ENCODE data around the gene TIFAB.

Gene TIFAB

GRCh38 chr5:135426102-135427082 lies 25.8 kb downstream of the TIFAB start:
- Histone ChIP-seq H4K12ac (ENCODE audit: low read depth, low read length) (no peak overlapping the region), H3K27me3 (ENCODE audit: insufficient read depth, low read length) (no peaks in the 10 kb centered on the region), H2BK5ac (ENCODE audit: low read depth, low read length, poor library complexity) (no peak overlapping the region), H3K4me3 (ENCODE audit: low read depth, low read length) (no peak overlapping the region), H3K14ac (ENCODE audit: low read length) (no peak overlapping the region), H3K79me1 (ENCODE audit: low read length) (no peaks in the 10 kb centered on the region), H2AK5ac (ENCODE audit: low read length) (no peak overlapping the region), H3K9ac (ENCODE audit: low read length) (no peak overlapping the region), H2AFZ (ENCODE audit: insufficient read depth, low read length, poor library complexity) (no peak overlapping the region), H4K91ac (ENCODE audit: low read depth, low read length) (no peak overlapping the region), H2BK120ac (ENCODE audit: insufficient read depth, low read length, poor library complexity) (no peak overlapping the region), H3K18ac (ENCODE audit: low read length) (no peak overlapping the region), H3K36me3 (ENCODE audit: control insufficient read depth in 1 of 2, insufficient read depth in 2 of 2, low read length in 2 of 2) (no peaks in the 10 kb centered on the region), H3K9me3 (ENCODE audit: insufficient read depth, low read depth, low read length) (peaks cover 3% of the 10 kb centered on the region), H3K27ac (ENCODE audit: low read depth, low read length) (no peak overlapping the region), H3K4me1 (ENCODE audit: control insufficient read depth in 1 of 2, insufficient read depth in 2 of 2, low read length in 2 of 2) (peaks cover 0 to 6% of the 10 kb centered on the region in 2 experiments), H3K79me2 (ENCODE audit: control insufficient read depth, insufficient read depth, low read length, poor library complexity) (no peaks in the 10 kb centered on the region), H3K4me2 (ENCODE audit: low read length) (no peak overlapping the region), H2BK12ac (ENCODE audit: low read length) (no peak overlapping the region), H3K4ac (ENCODE audit: low read depth, low read length) (no peak overlapping the region), H3K23ac (ENCODE audit: low read length) (no peak overlapping the region), H4K8ac (ENCODE audit: low read depth, low read length) (no peak overlapping the region)
- no CpG with 5 or more reads among the region's 7 CpGs for WGBS (ENCODE audit: extremely low coverage, insufficient coverage, insufficient read length)
- DNase-seq, result peak in 1 of 2 donors; percentile 74

GRCh38 chr5:135425641-135426040 lies 26.5 kb downstream of the TIFAB start:
- Histone ChIP-seq H2BK120ac (ENCODE audit: insufficient read depth, low read length, poor library complexity) (no peak overlapping the region), H2BK12ac (ENCODE audit: low read length) (no peak overlapping the region), H4K91ac (ENCODE audit: low read depth, low read length) (no peak overlapping the region), H2BK5ac (ENCODE audit: low read depth, low read length, poor library complexity) (no peak overlapping the region), H3K79me2 (ENCODE audit: control insufficient read depth, insufficient read depth, low read length, poor library complexity) (no peaks in the 10 kb centered on the region), H2AK5ac (ENCODE audit: low read length) (no peak overlapping the region), H2AFZ (ENCODE audit: insufficient read depth, low read length, poor library complexity) (no peak overlapping the region), H3K4me3 (ENCODE audit: low read depth, low read length) (no peak overlapping the region), H3K9me3 (ENCODE audit: insufficient read depth, low read depth, low read length) (peaks cover 3% of the 10 kb centered on the region), H3K9ac (ENCODE audit: low read length) (no peak overlapping the region), H3K14ac (ENCODE audit: low read length) (no peak overlapping the region), H3K4ac (ENCODE audit: low read depth, low read length) (no peak overlapping the region), H3K4me2 (ENCODE audit: low read length) (no peak overlapping the region), H4K8ac (ENCODE audit: low read depth, low read length) (no peak overlapping the region), H3K18ac (ENCODE audit: low read length) (no peak overlapping the region), H3K27ac (ENCODE audit: low read depth, low read length) (no peak overlapping the region), H4K12ac (ENCODE audit: low read depth, low read length) (no peak overlapping the region), H3K4me1 (ENCODE audit: control insufficient read depth in 1 of 2, insufficient read depth in 2 of 2, low read length in 2 of 2) (peaks cover 0 to 6% of the 10 kb centered on the region in 2 experiments), H3K27me3 (ENCODE audit: insufficient read depth, low read length) (no peaks in the 10 kb centered on the region), H3K79me1 (ENCODE audit: low read length) (no peaks in the 10 kb centered on the region), H3K36me3 (ENCODE audit: control insufficient read depth in 1 of 2, insufficient read depth in 2 of 2, low read length in 2 of 2) (no peaks in the 10 kb centered on the region), H3K23ac (ENCODE audit: low read length) (no peak overlapping the region)
- WGBS (ENCODE audit: extremely low coverage, insufficient coverage, insufficient read length), result no CpG with 5 or more reads among the region's 2 CpGs
- no peak for DNase-seq

GRCh38 chr5:135423846-135424168 lies 28.3 kb downstream of the TIFAB start:
- no peak overlapping the region for H4K91ac ChIP-seq (ENCODE audit: low read depth, low read length)
- no peak overlapping the region for H2BK120ac ChIP-seq (ENCODE audit: insufficient read depth, low read length, poor library complexity)
- H2AFZ ChIP-seq (ENCODE audit: insufficient read depth, low read length, poor library complexity), result no peak overlapping the region
- WGBS (ENCODE audit: extremely low coverage, insufficient coverage, insufficient read length), result no CpG with 5 or more reads among the region's 1 CpG
- H3K27me3 ChIP-seq (ENCODE audit: insufficient read depth, low read length), result no peaks in the 10 kb centered on the region
- no peaks in the 10 kb centered on the region for H3K79me1 ChIP-seq (ENCODE audit: low read length)
- no peaks in the 10 kb centered on the region for H3K36me3 ChIP-seq (ENCODE audit: control insufficient read depth in 1 of 2, insufficient read depth in 2 of 2, low read length in 2 of 2)
- no peak overlapping the region for H3K18ac ChIP-seq (ENCODE audit: low read length)
- H3K4ac ChIP-seq (ENCODE audit: low read depth, low read length), result no peak overlapping the region
- H3K14ac ChIP-seq (ENCODE audit: low read length), result no peak overlapping the region
- DNase-seq, result no peak
- H3K9me3 ChIP-seq (ENCODE audit: insufficient read depth, low read depth, low read length), result peaks cover 2% of the 10 kb centered on the region
- no peak overlapping the region for H3K4me2 ChIP-seq (ENCODE audit: low read length)
- no peak overlapping the region for H3K9ac ChIP-seq (ENCODE audit: low read length)
- no peak overlapping the region for H4K12ac ChIP-seq (ENCODE audit: low read depth, low read length)
- no peak overlapping the region for H4K8ac ChIP-seq (ENCODE audit: low read depth, low read length)
- H3K79me2 ChIP-seq (ENCODE audit: control insufficient read depth, insufficient read depth, low read length, poor library complexity), result no peaks in the 10 kb centered on the region
- no peak overlapping the region for H3K4me3 ChIP-seq (ENCODE audit: low read depth, low read length)
- H3K27ac ChIP-seq (ENCODE audit: low read depth, low read length), result no peak overlapping the region
- H3K4me1 ChIP-seq (ENCODE audit: control insufficient read depth in 1 of 2, insufficient read depth in 2 of 2, low read length in 2 of 2), result peaks cover 0 to 3% of the 10 kb centered on the region in 2 experiments
- H2BK12ac ChIP-seq (ENCODE audit: low read length), result no peak overlapping the region
- no peak overlapping the region for H2BK5ac ChIP-seq (ENCODE audit: low read depth, low read length, poor library complexity)
- H2AK5ac ChIP-seq (ENCODE audit: low read length), result no peak overlapping the region
- H3K23ac ChIP-seq (ENCODE audit: low read length), result no peak overlapping the region

- Histone ChIP-seq H3K4me2 (ENCODE audit: low read length) (no peak overlapping the region), H3K79me1 (ENCODE audit: low read length) (no peaks in the 10 kb centered on the region), H4K8ac (ENCODE audit: low read depth, low read length) (no peak overlapping the region), H3K18ac (ENCODE audit: low read length) (no peak overlapping the region), H3K4ac (ENCODE audit: low read depth, low read length) (no peak overlapping the region), H3K4me3 (ENCODE audit: low read depth, low read length) (no peak overlapping the region), H2AK5ac (ENCODE audit: low read length) (no peak overlapping the region), H3K36me3 (ENCODE audit: control insufficient read depth in 1 of 2, insufficient read depth in 2 of 2, low read length in 2 of 2) (no peaks in the 10 kb centered on the region), H3K9me3 (ENCODE audit: insufficient read depth, low read depth, low read length) (no peaks in the 10 kb centered on the region), H3K14ac (ENCODE audit: low read length) (no peak overlapping the region), H4K12ac (ENCODE audit: low read depth, low read length) (no peak overlapping the region), H2AFZ (ENCODE audit: insufficient read depth, low read length, poor library complexity) (no peak overlapping the region), H3K79me2 (ENCODE audit: control insufficient read depth, insufficient read depth, low read length, poor library complexity) (no peaks in the 10 kb centered on the region), H3K9ac (ENCODE audit: low read length) (no peak overlapping the region), H3K27me3 (ENCODE audit: insufficient read depth, low read length) (no peaks in the 10 kb centered on the region), H3K4me1 (ENCODE audit: control insufficient read depth in 1 of 2, insufficient read depth in 2 of 2, low read length in 2 of 2) (peaks cover 0 to 3% of the 10 kb centered on the region in 2 experiments), H2BK5ac (ENCODE audit: low read depth, low read length, poor library complexity) (no peak overlapping the region), H3K23ac (ENCODE audit: low read length) (no peak overlapping the region), H4K91ac (ENCODE audit: low read depth, low read length) (no peak overlapping the region), H2BK12ac (ENCODE audit: low read length) (no peak overlapping the region), H3K27ac (ENCODE audit: low read depth, low read length) (no peak overlapping the region), H2BK120ac (ENCODE audit: insufficient read depth, low read length, poor library complexity) (no peak overlapping the region)
- DNase-seq, result peak; percentile 57 to 82
- WGBS (ENCODE audit: extremely low coverage, insufficient coverage, insufficient read length), result no CpG with 5 or more reads among the region's 7 CpGs
Observed at GRCh38 chr5:135423146-135423845, 28.9 kb downstream of the TIFAB start.
